ENCODE data around the gene PREX1. TPM values are rescaled to one million over a fixed set of nuclear protein-coding genes. Genes with fewer than 3 reads are reported as not detected.

Gene PREX1
- polyA plus RNA-seq, 1 donor (not counting 4 experiments of a cell fraction or from before 2014, with no cell fraction given) = 0.22 TPM

DNA sequence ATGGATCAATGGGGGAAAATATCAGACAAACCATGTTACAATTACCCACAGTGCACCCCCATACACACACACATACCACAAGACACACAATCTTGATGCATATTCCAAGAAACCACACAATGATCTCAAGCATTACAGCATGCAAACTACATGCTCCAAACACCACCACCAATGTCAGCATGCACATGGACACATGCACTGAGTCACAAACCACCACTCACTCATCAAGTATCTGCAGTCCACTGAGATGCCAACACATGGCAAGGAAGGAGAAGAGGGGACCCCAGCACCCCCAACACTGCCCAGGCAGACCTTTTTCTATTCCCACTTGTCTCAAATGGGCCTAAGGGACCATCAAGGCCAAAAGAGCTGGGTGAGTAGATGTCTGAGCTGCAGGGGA lies 91.6 kb downstream of the PREX1 start:
- H3K79me2 ChIP-seq (ENCODE audit: control insufficient read depth, insufficient read depth, low read length) = no peaks in the 10 kb centered on the region
- H3K9ac ChIP-seq (ENCODE audit: control insufficient read depth, extremely low read depth, insufficient read depth, low read length) = no peak overlapping the region
- H3K4me1 ChIP-seq (ENCODE audit: control insufficient read depth, extremely low read depth, insufficient read depth, low read length) = no peaks in the 10 kb centered on the region
- dilution Hi-C loops (cut with MboI; ENCODE audit: extremely low pct_ligation_motif_present, low sequenced_read_pairs) = no loop called here
- no peak for FAIRE-seq
- H3K36me3 ChIP-seq (ENCODE audit: control insufficient read depth in 2 of 2, extremely low read depth in 1 of 2, insufficient read depth in 2 of 2, low read length in 2 of 2) = no peaks in the 10 kb centered on the region
- H4K20me1 ChIP-seq (ENCODE audit: control insufficient read depth, extremely low read depth, insufficient read depth, low read length) = no peaks in the 10 kb centered on the region
- no peak overlapping the region for H3K27ac ChIP-seq (ENCODE audit: control insufficient read depth, insufficient read depth, low read length)
- H3K9me1 ChIP-seq (ENCODE audit: control insufficient read depth, extremely low read depth, insufficient read depth, low read length) = no peaks in the 10 kb centered on the region
- TF ChIP-seq, protein P1, sequence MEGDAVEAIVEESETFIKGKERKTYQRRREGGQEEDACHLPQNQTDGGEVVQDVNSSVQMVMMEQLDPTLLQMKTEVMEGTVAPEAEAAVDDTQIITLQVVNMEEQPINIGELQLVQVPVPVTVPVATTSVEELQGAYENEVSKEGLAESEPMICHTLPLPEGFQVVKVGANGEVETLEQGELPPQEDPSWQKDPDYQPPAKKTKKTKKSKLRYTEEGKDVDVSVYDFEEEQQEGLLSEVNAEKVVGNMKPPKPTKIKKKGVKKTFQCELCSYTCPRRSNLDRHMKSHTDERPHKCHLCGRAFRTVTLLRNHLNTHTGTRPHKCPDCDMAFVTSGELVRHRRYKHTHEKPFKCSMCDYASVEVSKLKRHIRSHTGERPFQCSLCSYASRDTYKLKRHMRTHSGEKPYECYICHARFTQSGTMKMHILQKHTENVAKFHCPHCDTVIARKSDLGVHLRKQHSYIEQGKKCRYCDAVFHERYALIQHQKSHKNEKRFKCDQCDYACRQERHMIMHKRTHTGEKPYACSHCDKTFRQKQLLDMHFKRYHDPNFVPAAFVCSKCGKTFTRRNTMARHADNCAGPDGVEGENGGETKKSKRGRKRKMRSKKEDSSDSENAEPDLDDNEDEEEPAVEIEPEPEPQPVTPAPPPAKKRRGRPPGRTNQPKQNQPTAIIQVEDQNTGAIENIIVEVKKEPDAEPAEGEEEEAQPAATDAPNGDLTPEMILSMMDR (optimal IDR thresholded peaks at IDR 0.05 in 1 of 3, IDR thresholded peaks at IDR 0.05 in 1 of 3, conservative IDR thresholded peaks at IDR 0.05 in 1 of 3; ENCODE audit: extremely low read depth in 1 of 3, insufficient read depth in 2 of 3, low read length in 3 of 3) = no peak
- TF ChIP-seq EZH2 (IDR thresholded peaks at IDR 0.05; ENCODE audit: low read length) = no peak
- H3K4me3 ChIP-seq (ENCODE audit: control insufficient read depth in 2 of 3, extremely low read depth in 1 of 3, insufficient read depth in 2 of 3, low read depth in 1 of 3, low read length in 3 of 3) = no peak overlapping the region
- peaks cover 12% of the 10 kb centered on the region for H3K27me3 ChIP-seq (ENCODE audit: control insufficient read depth, extremely low read depth, insufficient read depth, low read length)
- H3K9me3 ChIP-seq (ENCODE audit: control insufficient read depth, low read depth, low read length) = no peaks in the 10 kb centered on the region
- no peak overlapping the region for H3K4me2 ChIP-seq (ENCODE audit: control insufficient read depth, extremely low read depth, insufficient read depth, low read depth, low read length)
- H2AFZ ChIP-seq (ENCODE audit: control insufficient read depth, low read length) = no peak overlapping the region
- no peak for DNase-seq (ENCODE audit: low read depth, low spot score)

DNA sequence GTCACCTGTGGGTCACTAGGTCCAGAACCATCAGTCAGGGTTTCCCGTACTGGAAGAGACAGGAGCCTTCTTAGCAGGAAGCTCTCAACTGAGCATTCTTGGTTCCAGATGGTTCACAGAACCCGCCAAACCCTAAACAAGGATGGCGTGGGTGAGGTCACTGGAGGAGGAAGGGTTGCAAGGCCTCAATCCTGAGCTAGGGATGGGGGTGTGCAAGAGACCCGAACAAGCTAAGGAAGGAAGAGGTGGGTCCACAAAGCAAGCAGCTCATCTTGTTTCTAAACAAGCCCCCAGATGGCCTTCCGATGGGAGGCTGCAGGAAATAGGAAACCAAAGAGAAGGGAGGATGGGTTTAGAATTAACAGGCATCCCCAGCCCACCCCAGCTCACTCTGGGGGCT lies 92.7 kb downstream of the PREX1 start:
- no peaks in the 10 kb centered on the region for H3K36me3 ChIP-seq (ENCODE audit: control insufficient read depth in 2 of 2, extremely low read depth in 1 of 2, insufficient read depth in 2 of 2, low read length in 2 of 2)
- no peaks in the 10 kb centered on the region for H4K20me1 ChIP-seq (ENCODE audit: control insufficient read depth, extremely low read depth, insufficient read depth, low read length)
- TF ChIP-seq EZH2 (IDR thresholded peaks at IDR 0.05; ENCODE audit: low read length) = no peak
- TF ChIP-seq, protein P1 (optimal IDR thresholded peaks at IDR 0.05 in 1 of 3, IDR thresholded peaks at IDR 0.05 in 1 of 3, conservative IDR thresholded peaks at IDR 0.05 in 1 of 3; ENCODE audit: extremely low read depth in 1 of 3, insufficient read depth in 2 of 3, low read length in 3 of 3) = no peak
- H3K9me3 ChIP-seq (ENCODE audit: control insufficient read depth, low read depth, low read length) = no peaks in the 10 kb centered on the region
- FAIRE-seq (no peak), DNase-seq (ENCODE audit: low read depth, low spot score) (no peak)
- H3K9ac ChIP-seq (ENCODE audit: control insufficient read depth, extremely low read depth, insufficient read depth, low read length) = no peak overlapping the region
- no peaks in the 10 kb centered on the region for H3K9me1 ChIP-seq (ENCODE audit: control insufficient read depth, extremely low read depth, insufficient read depth, low read length)
- dilution Hi-C loops (cut with MboI; ENCODE audit: extremely low pct_ligation_motif_present, low sequenced_read_pairs) = no loop called here
- H3K4me3 ChIP-seq (ENCODE audit: control insufficient read depth in 2 of 3, extremely low read depth in 1 of 3, insufficient read depth in 2 of 3, low read depth in 1 of 3, low read length in 3 of 3) = no peak overlapping the region
- H3K4me1 ChIP-seq (ENCODE audit: control insufficient read depth, extremely low read depth, insufficient read depth, low read length) = no peaks in the 10 kb centered on the region
- peaks cover 12% of the 10 kb centered on the region for H3K27me3 ChIP-seq (ENCODE audit: control insufficient read depth, extremely low read depth, insufficient read depth, low read length)
- no peak overlapping the region for H3K4me2 ChIP-seq (ENCODE audit: control insufficient read depth, extremely low read depth, insufficient read depth, low read depth, low read length)
- no peak overlapping the region for H3K27ac ChIP-seq (ENCODE audit: control insufficient read depth, insufficient read depth, low read length)
- H2AFZ ChIP-seq (ENCODE audit: control insufficient read depth, low read length) = no peak overlapping the region
- H3K79me2 ChIP-seq (ENCODE audit: control insufficient read depth, insufficient read depth, low read length) = no peaks in the 10 kb centered on the region
